Measurements from ENCODE around the gene ADGRB3.
"Not testable (repeated sequence)": the region's sequence is repeated elsewhere in the genome, so short reads cannot be mapped to it uniquely, and the experiment has no call there.

Gene ADGRB3

DNA sequence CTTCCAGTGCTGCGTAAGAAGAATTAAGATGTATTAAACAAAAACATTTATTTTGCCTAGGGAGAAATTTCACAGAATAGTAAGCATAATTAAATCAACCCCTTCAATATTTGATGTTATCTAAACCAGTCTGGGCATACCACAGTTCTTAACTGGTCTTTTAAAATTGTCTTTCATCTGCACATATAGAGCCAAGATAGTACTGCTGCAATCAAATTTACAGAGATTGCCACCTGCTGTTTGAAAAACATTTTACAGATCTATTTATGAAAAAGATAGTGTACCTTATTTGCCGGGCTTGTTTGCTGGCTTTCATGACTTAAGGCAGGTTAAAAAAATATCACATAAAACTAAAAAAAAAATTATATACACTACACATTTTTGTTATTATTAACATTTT lies 323.2 kb downstream of the ADGRB3 start:
- DNase-seq (ENCODE audit: low read depth), result no peak

DNA sequence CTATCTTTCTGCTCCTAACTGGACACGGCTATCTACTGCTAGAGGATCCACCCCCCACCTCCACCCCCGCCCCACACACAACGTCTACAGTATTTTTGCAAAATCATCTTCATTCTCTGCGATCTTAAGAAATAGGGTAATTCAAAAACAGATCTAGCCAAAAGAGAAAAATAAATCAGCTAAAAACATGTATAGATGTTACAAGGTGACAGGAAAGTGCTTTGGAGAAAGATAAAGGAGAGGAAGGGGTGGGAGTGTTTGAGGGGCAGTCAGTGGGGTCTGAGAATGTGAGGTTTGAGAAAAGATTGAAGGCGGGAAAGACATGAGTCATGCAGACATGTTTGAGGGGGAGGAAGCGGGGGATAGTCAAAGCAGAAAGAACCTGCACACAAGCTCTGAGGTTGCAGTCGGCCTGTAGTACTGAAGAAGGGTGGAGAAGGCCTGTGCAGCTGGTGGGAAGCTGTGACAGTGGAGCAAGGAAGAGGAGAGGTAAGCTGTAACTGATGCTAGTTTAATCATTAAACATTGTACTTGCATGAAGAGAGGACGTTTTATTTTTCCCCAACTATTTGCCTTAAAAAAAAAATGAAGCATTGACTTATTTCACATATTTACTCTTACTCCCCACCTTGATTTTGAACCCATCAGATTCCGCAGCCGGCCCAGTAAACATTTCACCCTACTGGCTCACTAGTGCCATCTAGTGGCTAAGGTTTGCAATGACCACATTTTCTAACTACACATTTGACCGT lies 332.6 kb downstream of the ADGRB3 start:
- DNase-seq (ENCODE audit: low read depth), result peak; percentile 1

DNA sequence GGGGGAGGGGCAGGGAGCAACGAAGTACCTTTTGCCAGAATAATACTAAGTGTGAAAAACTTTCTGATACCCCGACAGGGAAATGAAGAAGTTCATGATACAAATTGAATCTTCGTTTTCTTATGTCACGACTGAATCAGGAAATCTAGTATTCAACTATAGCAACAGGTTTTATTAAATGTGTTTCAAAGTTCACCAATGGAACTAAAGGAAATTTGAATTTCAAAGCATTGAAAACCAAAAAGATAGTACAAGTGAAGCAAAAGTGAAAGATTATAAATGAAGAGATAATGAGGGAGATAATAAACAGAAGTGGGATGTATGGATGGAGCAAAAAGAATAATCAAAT lies 333.2 kb downstream of the ADGRB3 start:
- DNase-seq (ENCODE audit: low read depth), result no peak

GRCh38 chr6:68973066-68973465 lies 338.0 kb downstream of the ADGRB3 start:
- DNase-seq (ENCODE audit: low read depth), result no peak

GRCh38 chr6:68975064-68975463 lies 340.0 kb downstream of the ADGRB3 start:
- DNase-seq (ENCODE audit: low read depth), result no peak

- no peak for DNase-seq (ENCODE audit: low read depth)
Measured at GRCh38 chr6:68975816-68976215, 340.7 kb downstream of the ADGRB3 start.

- DNase-seq (ENCODE audit: low read depth), result no peak
Measured at GRCh38 chr6:68976260-68976659, 341.2 kb downstream of the ADGRB3 start.

- DNase-seq (ENCODE audit: low read depth), result no peak
Measured at GRCh38 chr6:68978411-68978810, 343.3 kb downstream of the ADGRB3 start.

GRCh38 chr6:68981668-68982067 lies 346.6 kb downstream of the ADGRB3 start:
- DNase-seq (ENCODE audit: low read depth), result not testable (repeated sequence)

DNA sequence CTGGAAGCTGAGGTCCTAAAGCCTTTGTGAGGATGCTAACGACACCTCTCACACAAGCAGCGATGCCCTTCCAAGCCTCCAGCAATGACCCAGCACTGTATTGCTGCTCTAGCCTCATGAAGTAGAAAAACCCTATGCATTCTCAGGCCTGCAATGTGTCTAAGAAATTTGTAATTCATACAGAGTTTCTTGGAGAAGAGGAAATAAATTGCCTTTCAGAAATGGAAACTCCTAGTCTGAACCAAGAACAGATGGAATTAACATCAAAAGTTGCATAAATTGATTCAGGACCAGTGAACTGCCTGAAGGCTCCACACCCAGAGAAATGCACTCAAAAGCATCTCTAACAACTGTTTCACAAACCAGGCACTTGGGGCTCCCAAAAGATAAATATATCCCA lies 353.6 kb downstream of the ADGRB3 start:
- no peak for DNase-seq (ENCODE audit: low read depth)

- DNase-seq (ENCODE audit: low read depth), result no peak
Measured at GRCh38 chr6:68990317-68990716, 355.2 kb downstream of the ADGRB3 start.

DNA sequence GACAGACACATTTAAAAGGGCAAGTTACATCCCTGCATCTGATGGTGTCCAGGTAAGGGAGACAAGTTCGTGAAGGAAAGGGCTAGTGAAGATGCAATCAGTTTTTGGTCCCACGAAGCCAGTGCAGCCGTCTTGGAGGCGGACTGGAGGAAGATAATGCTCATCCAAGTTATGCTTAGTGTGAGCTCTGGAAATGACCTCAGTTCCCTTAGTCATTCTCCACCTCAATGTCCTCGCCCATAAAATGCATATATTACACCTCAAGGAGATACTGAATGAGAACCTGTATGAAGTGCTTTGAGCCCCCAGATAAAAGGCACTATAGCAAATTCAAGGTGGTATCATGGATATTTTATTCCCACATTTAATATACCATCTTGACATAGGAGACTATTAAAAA lies 358.8 kb downstream of the ADGRB3 start:
- DNase-seq (ENCODE audit: low read depth), result no peak

GRCh38 chr6:68994521-68994920 lies 359.4 kb downstream of the ADGRB3 start:
- DNase-seq (ENCODE audit: low read depth), result no peak

DNA sequence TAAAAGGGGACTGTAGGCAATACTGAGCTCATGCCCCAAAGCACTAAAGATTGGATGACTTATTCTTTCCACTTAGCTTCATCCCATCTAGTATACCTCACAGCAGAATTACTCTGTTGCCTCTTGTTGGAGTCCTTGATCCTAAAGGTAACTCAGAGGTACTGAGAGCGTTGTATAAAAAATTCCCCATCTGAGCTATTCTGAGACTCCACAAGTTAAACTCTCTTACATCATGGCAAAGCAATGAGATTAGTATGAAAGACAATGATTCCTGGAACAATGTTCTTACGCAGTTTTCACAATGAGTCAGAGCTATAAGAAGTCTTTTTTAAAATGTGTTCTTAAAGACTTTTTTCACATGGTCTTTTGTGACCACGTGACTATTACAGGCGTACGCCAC lies 370.1 kb downstream of the ADGRB3 start:
- no peak for DNase-seq (ENCODE audit: low read depth)

DNA sequence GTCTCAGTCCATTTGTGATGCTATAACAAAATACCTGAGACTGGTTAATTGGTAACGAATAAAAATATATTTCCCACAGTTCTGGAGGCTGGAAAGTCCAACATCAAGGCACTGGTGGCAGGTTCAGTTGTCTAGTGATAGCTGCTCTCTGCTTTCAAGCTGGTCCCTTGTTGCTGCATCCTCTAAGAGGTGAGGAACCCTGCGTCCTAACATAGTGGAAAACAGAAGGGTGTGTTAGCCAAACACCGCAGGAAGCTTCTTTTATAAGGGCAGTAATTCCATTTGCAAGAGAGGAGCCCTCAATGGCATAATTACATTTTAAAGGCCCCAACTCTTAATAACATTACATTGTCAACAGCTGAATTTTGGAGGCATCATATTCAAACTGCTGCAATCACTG lies 372.7 kb downstream of the ADGRB3 start:
- no peak for DNase-seq (ENCODE audit: low read depth)

DNA sequence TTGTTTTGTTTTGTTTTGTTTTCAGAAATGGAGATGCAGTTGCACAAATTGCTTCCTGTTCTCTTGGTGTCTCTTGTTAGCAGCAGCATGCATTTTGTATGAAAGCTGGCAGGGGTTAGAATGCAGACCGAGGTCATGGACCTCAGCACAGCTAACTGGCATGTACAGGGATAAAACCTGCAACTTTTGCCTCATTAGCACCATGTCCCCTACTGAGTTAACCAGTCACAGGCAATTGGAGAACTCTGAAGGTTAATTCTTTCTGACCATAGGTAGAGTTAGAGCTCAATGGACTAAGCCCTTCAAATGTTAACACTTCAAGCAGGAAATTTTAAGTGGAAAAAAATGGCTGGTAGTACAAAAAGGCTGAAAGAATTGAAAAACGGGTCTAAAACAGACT lies 377.1 kb downstream of the ADGRB3 start:
- DNase-seq (ENCODE audit: low read depth), result no peak

GRCh38 chr6:69012876-69013275 lies 377.8 kb downstream of the ADGRB3 start:
- no peak for DNase-seq (ENCODE audit: low read depth)

DNA sequence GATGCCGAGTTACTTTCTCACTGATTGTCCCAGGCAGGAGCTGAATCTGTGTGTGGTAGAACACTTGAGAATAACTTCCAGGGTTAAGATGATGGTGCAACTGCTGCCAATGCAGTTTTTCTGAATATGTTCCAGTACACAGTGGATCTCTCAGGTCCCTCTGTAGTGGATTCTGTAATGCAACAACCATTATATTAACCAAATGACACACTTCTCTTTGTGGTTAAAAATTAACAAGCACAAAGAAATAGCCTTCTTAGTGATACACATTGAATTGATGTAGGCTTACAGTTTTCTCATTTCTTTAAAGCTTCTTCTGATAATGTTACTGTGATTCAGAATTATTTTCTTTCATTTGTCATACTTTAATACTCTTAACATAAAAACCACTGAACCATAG lies 383.8 kb downstream of the ADGRB3 start:
- no peak for DNase-seq (ENCODE audit: low read depth)

DNA sequence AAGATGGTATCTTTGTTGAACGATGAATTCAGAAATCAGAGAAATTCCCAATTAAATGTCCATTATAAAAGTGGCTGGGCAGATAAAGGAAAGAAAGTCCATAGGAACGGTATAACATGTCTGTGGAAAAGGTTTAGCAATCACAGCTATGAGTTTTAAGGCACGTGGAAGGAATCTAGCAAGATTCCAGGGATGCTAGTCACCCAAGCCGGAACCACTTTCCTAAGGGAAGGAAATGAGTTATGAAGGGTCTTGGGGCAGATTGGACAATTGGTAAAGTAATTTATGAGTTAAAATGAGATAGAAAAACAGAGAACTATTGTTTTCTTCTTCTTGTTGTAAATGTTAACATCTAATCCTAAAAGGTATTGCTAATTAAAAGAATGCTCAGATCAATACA lies 384.8 kb downstream of the ADGRB3 start:
- DNase-seq (ENCODE audit: low read depth), result no peak

DNA sequence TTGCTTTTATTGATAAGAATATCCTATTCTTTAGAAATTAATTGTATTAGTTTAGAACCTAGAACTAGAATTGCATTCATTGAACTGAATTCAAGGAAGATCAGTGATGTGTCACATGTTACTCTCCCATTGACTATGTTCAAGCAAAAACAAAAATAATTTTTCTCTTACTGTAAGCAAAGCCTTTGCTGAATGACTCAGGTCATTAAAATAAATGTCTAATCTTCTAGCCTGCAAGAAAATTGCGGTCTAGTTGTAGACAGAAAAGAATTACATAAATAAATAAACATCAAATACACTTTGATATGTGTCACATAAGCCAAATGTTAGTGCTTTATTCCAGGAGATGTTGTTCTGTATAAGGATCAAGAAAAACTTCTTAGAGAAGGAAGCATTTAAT lies 387.9 kb downstream of the ADGRB3 start:
- DNase-seq (ENCODE audit: low read depth), result no peak

GRCh38 chr6:69026243-69026642 lies 391.2 kb downstream of the ADGRB3 start:
- no peak for DNase-seq (ENCODE audit: low read depth)

GRCh38 chr6:69026715-69027114 lies 391.6 kb downstream of the ADGRB3 start:
- DNase-seq (ENCODE audit: low read depth), result no peak

DNA sequence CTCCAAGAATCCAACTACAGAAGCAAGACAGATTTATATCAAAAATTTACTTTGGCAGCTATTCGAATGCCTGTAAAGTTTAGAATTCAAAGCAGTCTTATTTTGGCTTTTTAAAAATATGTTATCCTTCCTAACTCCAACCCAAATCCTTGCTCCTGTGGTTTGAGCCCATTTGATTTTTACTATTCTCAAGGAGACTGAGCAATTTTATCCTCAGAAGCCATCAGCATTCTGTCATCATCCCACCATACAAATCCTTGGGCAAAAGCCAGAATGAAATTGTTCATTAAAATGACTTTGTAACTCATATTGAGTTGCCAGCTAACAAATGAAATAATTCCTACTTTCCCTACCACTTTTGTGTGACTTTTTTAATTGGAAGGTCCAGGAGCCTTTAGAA lies 392.8 kb downstream of the ADGRB3 start:
- DNase-seq (ENCODE audit: low read depth), result no peak

- DNase-seq (ENCODE audit: low read depth), result no peak
Measured at GRCh38 chr6:69038841-69039240, 403.8 kb downstream of the ADGRB3 start.

GRCh38 chr6:69042297-69042696 lies 407.2 kb downstream of the ADGRB3 start:
- no peak for DNase-seq (ENCODE audit: low read depth)

All from activated T-helper 1 cell treated with Interleukin-2 at 50 U/mL for 16 hours (primary cell).